ENCODE results near the gene CLCA4.
"Not testable (repeated sequence)": the region's sequence is repeated elsewhere in the genome, so short reads cannot be mapped to it uniquely, and the experiment has no call there.

Gene CLCA4

DNA sequence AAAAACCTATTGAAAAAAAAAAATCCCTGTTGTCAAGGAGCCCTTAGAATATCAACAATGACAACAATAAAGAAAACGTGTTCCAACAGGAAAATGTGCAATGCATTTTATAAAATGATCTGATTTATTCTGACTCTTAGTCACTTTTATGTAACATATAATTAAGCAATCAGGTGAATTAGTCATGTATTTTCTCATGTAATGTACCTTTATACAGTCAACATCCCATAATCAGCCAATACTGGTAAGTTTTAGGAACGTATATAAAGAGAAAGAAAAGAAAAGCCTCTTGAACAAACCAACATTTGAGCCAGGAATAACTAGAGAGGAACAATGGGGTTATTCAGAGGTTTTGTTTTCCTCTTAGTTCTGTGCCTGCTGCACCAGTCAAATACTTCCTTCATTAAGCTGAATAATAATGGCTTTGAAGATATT lies at the start of gene CLCA4:
TSS of gene CLCA4 (plus strand) at position 292 of the 435 bp plus-strand sequence. CDS start at position 334, 42 bp downstream.
- DNase-seq (ENCODE audit: low read depth, low spot score) = no peak

DNA sequence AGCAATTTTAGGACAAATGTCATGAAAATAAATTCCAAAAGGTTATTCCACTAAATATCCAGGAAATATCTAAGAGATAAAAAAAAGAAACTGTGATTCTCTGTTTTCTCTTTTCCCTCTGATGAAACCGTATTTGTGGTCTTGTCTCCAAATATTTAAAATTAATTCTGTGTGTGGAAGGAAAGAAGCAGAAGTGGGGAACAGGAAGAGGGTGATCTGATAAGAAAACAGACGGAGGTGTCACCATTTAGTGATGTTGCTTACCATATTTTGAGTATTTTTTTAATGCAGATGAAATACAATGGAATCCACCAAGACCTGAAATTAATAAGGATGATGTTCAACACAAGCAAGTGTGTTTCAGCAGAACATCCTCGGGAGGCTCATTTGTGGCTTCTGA lies 48.6 kb upstream of the CLCA4 start:
- no peak for DNase-seq (ENCODE audit: low read depth, low spot score)

DNA sequence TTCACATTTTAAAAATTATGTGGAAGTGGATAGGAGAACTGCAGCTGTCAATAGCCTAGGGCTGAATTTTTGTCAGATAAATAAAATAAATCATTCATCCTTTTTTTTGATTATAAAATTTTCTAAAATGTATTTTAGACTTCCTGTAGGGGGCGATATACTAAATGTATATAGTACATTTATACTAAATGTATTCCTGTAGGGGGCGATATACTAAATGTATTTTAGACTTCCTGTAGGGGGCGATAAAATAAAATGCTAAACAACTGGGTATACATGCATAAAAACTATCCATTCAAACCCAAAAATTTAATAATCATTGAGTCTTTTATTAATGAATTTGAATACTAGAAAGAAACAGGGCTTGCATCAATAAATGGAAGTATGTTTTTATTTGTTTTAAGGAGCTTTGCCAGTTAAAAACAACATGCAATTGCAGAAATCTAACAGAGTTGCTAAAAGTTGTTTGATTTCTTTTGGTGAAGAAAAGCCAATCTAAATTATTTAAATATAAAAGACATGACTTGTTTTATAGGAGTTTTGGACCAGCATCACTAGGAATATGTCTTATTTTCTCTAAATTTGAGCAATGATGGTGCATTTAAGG lies 46.8 kb upstream of the CLCA4 start:
- no peak for DNase-seq (ENCODE audit: low read depth, low spot score)

GRCh38 chr1:86500714-86501113 lies 46.2 kb upstream of the CLCA4 start:
- no peak for DNase-seq (ENCODE audit: low read depth, low spot score)

- not testable (repeated sequence) for DNase-seq (ENCODE audit: low read depth, low spot score)
Measured at GRCh38 chr1:86502125-86502646, 44.7 kb upstream of the CLCA4 start.

DNA sequence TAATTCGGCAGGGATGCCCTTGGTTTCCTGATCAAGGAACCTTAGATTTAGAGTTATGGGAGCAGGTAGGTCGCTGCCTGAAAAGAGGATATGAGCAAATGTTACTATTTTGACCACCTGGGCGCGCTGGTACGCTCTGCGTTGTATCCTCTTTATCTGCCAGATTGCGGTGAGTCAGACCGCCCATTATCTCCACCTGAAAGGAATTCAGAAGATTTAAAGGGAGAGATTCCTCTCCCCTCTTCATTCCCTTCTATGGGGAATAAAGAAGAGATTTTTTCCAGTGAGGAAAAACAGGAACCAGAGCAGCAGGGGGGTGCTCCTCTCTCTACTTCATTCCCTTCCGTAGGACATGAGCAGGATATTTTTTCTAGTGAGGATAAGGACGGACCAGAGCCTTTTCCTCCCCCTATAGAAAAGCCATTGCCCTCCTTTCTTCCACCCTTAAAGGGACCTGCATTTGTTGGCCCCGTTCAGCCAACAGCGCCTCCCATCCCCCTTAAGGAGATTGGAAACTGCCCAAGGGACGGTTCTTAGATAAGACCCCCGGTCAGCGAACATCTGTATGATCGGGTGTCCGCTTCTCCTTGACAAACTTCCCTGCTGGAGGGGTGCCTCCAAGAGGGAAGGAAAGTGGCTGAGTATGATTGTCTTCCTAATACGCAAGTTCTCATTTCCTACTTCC lies 44.0 kb upstream of the CLCA4 start:
- DNase-seq (ENCODE audit: low read depth, low spot score) = no peak

GRCh38 chr1:86503406-86504136 lies 43.3 kb upstream of the CLCA4 start:
- DNase-seq (ENCODE audit: low read depth, low spot score) = no peak

GRCh38 chr1:86504137-86504479 lies 42.8 kb upstream of the CLCA4 start:
- no peak for DNase-seq (ENCODE audit: low read depth, low spot score)

GRCh38 chr1:86504895-86505563 lies 41.8 kb upstream of the CLCA4 start:
- DNase-seq (ENCODE audit: low read depth, low spot score) = no peak

GRCh38 chr1:86505564-86505902 lies 41.3 kb upstream of the CLCA4 start:
- DNase-seq (ENCODE audit: low read depth, low spot score) = no peak

GRCh38 chr1:86507935-86508582 lies 38.8 kb upstream of the CLCA4 start:
- no peak for DNase-seq (ENCODE audit: low read depth, low spot score)

DNA sequence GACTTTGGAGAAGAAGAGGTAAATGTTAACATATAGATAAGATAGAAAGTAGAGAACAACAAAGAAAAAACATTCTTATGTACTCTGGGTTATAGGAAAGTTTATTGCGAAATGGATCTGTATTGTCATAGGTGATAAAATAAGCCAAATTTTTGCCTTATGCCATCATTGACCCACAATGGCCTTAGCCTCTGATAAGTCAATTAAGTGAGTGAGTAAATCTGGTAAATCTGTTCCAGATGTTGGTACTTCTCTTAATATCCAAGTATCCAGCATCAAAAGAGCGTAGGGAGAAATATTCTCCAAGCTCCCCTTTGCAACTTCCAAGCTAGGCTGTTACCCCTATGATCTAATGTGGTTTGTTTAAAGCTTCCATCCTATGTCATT lies 38.3 kb upstream of the CLCA4 start:
- DNase-seq (ENCODE audit: low read depth, low spot score) = no peak

DNA sequence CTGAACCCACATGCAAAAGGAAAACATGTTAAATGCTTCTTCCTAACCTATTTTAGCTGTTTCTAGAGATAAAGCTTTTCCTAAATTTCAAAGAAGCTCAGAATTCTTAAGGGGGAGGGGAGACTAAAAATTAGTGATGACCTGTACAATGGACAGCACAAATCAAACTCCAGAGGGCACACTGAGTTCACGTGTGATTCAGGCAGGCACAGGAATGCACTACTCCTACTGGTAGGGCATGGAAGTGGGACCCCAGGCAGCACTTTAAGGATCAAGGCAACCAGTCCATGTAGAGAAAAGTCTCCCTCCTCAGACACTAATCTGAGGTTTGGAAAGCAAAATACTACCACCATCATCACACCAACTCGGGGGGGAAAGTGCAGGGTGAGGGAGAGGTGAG lies 31.3 kb upstream of the CLCA4 start:
- DNase-seq (ENCODE audit: low read depth, low spot score) = no peak

DNA sequence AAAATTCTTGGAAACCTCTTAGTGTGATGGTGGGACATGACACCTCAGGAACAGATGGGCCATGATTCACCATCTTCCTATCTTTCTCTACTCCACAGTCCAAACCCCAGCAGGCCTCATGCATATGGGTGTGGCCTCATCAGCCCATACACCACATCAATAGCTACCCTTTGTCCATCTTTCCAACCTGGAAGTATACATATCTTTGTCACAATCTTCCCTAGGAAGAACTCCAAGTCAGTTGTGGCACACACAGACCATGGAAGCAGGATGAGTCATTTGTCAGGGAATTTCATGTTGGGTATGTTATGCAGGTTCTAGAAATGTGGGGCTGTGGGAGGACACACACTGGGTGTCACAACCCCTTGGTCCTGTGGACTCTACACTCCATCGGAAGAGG lies 30.5 kb upstream of the CLCA4 start:
- no peak for DNase-seq (ENCODE audit: low read depth, low spot score)

DNA sequence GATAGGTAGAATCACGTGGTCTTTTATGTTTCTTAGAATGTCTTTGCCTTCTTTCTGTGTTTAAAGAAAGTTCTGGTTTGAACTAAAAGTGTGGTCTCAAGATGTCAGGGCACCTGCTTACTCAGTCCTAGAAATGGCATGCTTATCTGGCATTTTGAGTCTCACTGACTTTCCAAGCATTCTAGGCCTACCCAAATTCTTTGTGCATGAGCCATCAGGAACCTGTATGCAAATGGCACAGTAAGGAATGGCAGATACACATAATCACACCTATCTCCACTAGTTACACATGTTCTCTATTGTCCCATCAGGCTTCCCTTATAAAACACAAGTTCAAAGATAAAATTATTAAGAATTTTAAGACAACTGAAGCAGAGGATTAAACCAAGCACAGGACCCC lies 29.5 kb upstream of the CLCA4 start:
- DNase-seq (ENCODE audit: low read depth, low spot score) = no peak

GRCh38 chr1:86520789-86521521 lies 25.9 kb upstream of the CLCA4 start:
- DNase-seq (ENCODE audit: low read depth, low spot score) = no peak

DNA sequence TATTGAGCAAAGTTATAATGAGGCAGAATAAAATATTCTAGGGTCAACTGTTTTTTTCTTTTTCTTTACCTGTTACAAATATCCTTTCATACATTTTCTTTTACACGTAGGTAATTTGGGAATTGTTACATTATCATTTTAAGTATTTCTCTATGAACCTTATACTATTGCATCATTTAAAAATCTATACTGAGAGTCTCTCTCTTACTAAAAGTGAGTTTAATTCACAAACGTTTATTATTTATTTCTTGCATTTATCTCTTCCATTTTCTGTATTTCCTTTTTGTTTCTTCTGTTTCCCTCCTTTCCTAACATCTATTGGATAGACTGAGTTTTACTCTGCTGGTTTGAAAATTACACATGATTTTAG lies 25.4 kb upstream of the CLCA4 start:
- DNase-seq (ENCODE audit: low read depth, low spot score) = no peak

- no peak for DNase-seq (ENCODE audit: low read depth, low spot score)
Measured at GRCh38 chr1:86522240-86522639, 24.6 kb upstream of the CLCA4 start.

DNA sequence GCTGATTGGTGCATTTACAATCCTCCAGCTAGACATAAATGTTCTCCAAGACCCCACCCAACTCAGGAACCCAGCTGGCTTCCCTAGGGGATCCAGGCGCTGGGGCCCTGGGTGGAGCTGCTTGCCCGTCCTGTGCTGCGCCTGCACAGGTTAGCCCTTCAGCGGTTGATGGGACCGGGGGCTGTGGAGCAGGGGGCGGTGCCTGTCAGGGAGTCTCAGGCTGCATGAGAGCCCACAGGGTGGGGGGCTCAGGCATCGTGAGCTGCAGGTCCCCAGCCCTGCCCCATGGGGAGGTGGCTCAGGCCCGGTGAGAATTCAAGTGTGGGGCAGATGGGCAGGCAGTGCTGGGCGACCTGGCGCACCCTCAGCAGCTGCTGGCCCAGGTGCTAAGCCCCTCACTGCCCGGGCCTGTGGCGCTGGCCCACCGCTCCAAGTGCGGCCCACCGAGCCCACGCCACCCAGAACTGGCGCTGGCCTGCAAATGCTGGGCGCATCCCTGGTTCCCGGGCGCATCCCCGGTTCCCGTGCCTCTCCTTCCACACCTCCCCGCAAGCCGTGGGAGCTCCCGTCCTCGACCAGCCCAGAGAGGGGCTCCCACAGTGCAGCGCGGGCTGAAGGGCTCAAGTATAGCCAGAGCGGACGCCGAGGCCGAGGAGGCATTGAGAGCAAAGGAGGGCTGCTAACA lies 23.1 kb upstream of the CLCA4 start:
- DNase-seq (ENCODE audit: low read depth, low spot score) = no peak

GRCh38 chr1:86527306-86527705 lies 19.6 kb upstream of the CLCA4 start:
- DNase-seq (ENCODE audit: low read depth, low spot score) = no peak
